Breast epithelium (tissue), 3 donors: Measurements from ENCODE around the gene TMCO4.

Experiments
- POLR2A ChIP-seq: fragments of 450-650 bp; IDR thresholded peaks from one replicate; pipeline ENCODE4 v1.6.1; 2016; ENCODE audit warnings: antibody characterized with exemption, mild to moderate bottlenecking, moderate library complexity
- TF ChIP-seq, protein P1 (sequence below), 3 donors: fragments of 450-650 bp; IDR thresholded peaks; one replicate each; pipeline ENCODE4 v1.5.1; 2016 to 2017; ENCODE audit warnings: antibody characterized with exemption in 3 of 3, mild to moderate bottlenecking in 3 of 3, moderate library complexity in 3 of 3

DNA sequence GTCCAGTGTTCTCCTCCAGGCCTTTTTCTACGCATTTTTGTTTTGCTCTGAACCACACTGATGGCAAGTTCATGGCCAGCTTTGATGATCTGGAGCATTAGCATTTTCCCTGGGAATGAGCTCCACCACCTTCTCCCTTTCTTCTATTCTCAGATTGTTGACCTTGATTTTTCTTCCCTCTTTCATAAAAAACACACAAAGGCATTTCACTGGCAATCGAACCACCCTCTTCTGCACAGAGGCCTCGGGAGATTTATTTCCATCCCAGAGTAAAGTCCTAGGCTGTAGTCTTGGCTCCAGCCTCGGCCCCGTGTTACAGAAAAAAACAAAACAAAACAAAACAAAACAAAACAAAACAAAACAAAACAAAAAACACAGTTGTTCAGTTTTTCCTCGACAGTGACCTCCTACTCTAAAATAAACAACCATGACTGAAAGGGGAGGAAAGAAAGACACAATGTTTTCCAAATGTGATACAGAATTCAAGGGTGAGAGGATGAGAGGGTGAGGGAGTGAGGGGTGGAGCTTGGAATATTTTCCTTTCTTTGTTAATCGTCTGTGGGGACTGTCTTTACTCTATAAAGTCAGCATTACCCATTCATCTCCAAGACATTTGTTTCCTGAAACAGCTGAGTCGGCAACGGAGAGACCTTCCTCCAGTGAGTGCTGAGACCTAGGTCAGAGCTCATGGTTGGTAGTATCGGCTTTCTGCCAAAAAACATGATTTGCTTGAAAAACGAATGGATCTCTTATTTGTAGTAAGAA lies 45.2 kb upstream of the TMCO4 start:
- TF ChIP-seq, protein P1, sequence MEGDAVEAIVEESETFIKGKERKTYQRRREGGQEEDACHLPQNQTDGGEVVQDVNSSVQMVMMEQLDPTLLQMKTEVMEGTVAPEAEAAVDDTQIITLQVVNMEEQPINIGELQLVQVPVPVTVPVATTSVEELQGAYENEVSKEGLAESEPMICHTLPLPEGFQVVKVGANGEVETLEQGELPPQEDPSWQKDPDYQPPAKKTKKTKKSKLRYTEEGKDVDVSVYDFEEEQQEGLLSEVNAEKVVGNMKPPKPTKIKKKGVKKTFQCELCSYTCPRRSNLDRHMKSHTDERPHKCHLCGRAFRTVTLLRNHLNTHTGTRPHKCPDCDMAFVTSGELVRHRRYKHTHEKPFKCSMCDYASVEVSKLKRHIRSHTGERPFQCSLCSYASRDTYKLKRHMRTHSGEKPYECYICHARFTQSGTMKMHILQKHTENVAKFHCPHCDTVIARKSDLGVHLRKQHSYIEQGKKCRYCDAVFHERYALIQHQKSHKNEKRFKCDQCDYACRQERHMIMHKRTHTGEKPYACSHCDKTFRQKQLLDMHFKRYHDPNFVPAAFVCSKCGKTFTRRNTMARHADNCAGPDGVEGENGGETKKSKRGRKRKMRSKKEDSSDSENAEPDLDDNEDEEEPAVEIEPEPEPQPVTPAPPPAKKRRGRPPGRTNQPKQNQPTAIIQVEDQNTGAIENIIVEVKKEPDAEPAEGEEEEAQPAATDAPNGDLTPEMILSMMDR (IDR thresholded peaks at IDR 0.05): no peak
- no peak for TF ChIP-seq POLR2A
